Cortex of kidney (tissue), 1 donor: Measurements from ENCODE around the gene AMBN.
"Not testable (repeated sequence)": the region's sequence is repeated elsewhere in the genome, so short reads cannot be mapped to it uniquely, and the experiment has no call there.

Source experiments
- DNase-seq: peaks from one replicate; lab custom pipeline; 2025; lab: John Stamatoyannopoulos, UW

Gene AMBN

DNA sequence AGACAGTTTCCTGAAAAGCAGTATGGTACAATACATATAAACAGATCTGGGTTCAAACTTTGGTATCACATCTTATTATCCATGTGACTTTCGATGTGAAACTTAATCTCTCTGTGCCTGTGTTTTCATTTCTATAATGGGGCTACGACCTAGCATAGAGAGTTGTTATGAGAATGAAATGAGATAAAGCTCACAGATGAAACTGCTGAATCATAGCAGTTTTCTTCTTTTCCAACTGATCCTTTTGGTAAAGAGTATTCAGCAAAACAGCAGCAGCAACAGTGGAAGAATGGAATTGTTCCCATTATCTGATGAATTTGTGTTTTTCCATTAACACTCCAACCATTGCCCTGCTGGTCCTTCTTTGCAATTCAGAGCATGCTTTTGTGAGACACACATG lies 16.3 kb downstream of the AMBN start:
- no peak for DNase-seq

DNA sequence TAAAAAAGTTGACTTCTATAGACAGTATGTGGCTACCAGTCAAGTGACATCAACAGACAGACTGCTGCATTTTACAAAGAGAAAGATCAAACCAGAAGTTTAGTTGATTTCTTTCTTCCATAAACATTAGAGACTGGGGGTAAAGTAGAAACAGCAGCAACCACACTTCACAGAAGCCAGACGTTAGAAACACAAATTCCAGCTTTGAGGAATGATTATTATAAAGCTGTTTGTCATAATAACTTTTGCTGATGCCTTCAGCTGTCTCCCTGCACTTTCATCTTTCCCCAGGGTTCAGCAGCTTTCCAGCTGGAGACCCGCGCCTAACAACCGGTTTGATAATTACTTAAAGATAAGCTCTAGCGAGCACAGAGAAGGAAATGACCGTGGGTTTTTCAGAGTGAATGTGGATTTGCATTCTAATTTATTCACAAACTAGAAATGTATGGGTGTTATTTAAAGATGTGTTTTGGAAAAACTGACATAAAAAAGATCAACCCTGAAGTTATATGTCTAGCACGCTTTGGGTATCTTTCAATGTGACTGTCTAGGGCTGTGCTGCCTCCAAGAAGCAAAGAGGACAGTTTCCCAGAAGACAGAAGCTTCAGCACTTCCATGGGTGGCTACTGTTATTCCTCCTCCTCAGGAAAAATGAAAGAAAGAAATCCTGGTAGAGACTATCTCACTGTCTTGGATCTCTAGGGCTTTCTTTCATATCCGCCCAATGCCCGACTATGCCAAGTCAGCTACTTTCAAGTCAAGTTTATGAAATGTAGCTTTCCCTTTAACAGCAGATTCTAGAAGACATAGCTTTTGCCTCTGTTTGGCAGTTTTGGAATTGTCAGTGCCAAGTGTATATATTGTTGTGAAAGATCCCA lies 21.5 kb downstream of the AMBN start:
- no peak for DNase-seq

DNA sequence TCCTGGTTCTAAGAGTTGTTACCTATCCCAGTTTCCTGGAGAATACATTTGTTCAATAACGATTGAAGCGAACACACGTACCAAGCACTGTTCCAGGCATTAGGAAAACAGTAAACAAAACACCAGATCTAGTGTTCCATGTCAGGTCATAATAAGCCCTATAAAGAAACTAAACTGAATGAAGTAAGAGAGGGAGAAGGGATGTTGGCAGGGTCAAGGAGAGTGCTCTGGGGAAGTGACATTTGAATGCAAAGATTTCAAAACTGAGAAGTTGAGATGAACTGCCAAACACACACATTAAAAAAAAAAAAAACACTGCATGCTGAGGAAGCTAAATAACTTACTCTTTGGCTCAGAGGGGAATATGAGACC lies 22.1 kb downstream of the AMBN start:
- DNase-seq = no peak

DNA sequence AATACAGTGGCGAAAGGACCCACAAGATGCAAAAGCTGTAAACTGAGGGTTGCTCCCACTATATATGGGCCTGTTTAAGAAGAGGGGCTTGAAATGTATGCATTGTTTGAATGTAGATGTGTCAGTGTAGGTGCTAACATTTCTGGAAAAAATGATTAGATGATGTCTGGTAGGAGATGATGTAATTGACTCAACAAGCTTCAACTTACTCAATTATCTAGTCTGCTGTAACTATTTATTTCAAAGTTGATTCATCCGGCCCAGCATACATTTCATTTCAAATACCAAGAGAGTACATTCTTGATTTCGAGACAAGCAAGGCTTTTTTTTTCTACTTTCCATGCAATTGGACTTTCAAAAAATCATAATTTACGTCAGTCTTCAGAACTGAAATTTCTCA lies 27.2 kb downstream of the AMBN start:
- no peak for DNase-seq

DNA sequence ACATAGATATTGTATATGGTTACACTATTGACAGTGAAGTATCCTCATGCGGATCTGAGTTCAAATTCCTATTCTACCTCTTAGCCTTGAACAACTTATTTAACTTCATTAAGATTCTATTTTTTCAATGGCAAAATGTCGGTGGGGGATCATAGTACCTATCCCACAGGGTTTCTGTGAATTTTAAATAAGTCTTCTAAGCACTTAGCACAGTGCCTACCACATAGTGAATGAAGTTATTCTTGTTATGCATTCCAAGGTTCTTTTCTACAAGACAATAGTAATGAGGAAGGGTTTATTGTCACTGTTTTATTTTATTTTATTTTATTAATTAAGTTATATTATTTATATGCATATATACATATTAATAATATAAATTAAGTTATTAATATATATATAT lies 27.7 kb downstream of the AMBN start:
- no peak for DNase-seq

DNA sequence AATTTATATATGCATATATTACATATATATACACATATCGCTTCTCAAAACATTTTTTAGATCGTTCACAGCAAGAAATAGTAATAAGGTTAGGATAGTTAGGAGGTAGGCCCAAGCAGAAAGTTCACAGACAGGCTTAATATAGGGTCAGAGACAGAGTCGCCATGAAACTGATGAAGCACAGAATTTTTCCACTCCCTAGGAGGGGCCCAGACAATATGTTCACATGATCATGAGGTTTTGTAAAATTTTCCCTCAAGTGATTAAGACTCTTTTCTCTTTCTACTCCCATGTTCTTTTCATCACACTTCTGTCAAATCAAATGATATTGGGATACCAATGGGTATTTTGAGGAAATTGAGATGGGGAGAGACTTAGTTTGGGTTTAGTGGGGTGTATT lies 31.3 kb downstream of the AMBN start:
- no peak for DNase-seq

DNA sequence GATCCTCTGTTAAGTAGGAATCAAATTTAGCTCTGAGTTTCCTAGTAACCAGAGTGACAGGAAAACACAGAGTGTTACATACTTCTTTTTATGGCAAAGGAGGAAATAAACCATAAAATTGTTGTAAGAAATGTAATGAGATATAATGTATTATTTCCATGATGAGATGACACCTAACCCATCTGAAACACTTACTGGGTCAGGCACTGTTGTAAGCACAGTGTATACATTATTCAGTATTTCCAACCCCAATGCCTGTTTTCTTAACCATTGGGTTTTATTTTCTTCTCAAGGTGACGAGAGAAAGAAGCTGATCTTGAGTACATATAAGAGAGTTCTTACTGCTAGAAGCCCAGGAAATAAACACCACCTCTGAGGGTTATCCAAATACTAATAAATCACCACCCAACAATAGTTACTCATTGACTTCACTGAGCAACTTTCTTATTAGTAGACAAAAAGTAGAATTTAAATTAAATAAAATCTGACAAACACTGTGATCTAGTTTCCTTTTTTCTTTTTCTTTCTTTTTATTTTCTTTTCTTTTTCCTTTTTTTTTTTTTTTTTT lies 32.3 kb downstream of the AMBN start:
- no peak for DNase-seq

DNA sequence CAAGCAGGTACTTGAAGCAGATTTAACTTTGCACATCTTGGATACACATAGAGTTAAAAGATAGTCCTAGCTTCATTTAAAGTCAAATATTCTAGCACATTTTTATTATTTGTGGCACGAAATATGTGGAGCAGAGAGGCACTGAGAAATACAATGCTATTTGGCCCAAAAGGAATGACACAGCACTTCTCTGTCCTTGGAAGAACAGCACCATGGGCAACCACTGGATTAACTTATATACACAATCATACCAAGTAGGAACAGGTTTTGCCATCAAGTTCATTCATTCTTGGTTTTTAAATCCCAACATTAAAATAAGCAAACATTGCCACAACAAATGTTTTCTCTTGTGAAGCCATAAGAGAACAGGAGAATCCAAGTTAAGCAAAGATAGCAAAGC lies 35.6 kb downstream of the AMBN start:
- no peak for DNase-seq

DNA sequence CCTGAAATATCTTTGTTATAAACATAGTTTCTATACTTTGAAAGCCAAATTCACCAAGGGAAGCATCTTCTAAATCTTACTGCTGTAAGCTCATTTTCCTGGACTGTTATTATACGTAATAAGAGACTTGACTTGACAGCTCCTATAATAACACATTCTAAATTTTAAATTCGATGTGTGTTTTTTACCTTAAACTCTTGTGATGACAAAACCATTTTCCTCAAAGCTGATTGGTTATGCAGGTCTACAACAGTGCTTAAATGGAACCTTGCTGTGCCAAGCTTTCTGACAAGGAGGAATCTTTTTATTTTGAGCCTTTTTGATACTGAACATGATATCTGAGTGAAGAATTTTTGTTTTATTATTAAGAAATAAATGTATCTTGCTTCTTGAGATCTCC lies 36.4 kb downstream of the AMBN start, which contains the start of gene ENAM:
Gene ENAM (plus strand): TSS at position 301 of the 400 bp plus-strand sequence. CDS start 757 bp downstream, outside the sequence.
- no peak for DNase-seq

DNA sequence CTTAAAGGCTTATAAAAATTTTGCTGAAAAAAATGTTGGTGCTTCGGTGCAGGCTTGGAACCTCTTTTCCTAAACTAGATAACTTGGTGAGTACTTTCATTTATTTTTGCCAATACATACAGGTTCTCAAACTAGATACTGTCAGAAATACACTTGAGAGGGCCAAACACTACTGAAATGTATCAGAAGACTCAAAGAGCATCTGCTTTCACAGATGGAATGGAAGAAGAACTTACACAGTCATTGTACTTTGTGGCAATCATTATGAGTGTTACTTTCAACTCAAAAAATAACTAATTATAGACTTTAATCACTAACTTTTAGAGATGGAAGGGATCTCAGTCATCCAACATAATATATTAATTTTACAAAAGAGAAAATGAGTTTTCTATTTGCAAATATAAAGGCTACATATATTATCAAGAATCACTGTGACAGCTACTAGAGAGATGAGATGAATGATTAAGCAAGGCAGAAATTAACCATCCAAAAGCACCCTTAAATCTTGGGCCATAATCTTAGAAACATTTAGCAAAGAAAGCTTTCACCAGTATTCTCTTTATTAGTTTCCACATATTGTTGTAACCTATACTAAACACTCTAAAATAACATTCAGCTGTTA lies 37.5 kb downstream of the AMBN start:
- DNase-seq = no peak

DNA sequence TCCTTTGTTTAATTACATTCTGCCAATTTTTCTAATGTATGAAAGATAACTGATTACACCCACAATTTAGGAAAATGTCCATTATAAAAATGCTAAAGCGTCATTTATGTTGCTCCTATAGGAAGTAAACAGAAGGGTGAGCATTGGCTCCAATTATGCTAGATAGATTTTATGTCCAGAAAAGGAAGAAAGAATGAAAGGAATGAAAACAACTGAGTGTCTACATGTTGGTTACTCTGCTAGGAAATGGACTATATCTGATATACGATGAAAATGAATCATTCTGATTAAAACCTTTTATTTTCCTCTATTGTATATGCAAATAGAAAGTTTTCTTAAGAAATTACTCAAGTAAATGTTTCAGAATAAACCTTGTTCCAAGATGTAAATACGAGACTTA lies 38.1 kb downstream of the AMBN start:
- no peak for DNase-seq

DNA sequence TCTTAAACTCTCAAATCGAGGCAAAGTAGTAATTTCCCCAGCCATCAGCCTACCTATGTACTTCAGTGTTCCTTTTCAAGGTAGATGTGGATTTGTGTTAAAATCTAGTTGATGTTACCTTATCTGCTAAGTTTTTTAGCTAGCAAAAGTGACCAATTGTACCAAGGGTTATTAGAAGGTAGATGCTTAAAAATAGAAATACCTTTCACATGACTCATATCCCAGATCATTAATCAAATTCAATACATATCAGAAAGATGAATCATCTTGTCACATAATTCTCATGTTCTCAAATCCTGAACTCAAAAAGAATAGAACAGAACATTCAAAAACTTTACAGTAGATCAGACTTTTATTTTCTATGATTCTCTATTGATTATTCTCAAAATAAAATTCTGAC lies 40.0 kb downstream of the AMBN start:
- no peak for DNase-seq

DNA sequence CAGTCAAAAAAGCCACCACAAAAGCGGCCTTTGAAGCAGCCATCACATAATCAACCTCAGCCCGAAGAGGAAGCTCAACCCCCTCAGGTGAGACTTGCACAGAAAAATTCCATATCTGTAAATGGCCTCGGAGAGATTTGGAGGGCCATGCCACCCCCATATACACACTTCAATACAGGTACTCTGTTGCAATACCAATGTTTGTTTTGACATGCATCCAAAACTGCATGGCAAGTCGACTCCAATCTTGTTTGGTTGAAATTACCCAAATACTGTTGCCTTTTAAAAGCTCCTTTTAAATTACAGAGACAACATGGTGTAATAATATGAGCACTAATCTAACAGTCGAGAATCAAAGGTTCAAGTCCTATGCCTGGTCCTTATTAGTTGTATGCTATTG lies 42.4 kb downstream of the AMBN start:
- no peak for DNase-seq

DNA sequence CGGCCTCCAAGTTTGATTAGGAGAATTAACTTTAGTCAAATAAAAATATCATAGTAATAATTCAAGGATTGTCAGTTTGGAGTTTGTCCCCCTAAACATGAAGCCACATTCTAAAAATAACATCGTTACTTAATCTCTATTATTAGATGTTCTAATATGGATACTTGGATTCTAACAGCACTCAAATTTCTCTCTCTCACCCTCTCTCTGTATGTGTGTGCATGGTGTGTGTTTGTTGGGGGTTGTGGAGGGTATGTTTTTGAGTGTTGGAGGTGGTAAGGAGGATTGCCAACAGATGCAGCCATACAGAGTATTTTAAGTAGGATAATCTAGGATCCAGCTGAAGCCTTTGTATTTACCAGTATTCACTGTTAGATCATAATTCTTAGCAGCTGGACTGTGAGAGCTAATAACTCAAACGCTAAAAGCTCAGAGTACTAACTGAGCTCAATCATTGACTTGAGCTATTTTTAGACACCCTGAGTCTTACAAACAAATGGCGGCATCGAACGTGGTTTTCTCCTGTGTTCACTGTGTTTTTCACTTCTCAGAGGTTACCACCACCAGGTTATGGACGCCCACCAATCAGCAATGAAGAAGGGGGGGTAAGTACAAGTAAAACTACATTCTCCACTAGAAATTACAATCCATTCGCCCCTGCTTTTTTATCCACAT lies 45.3 kb downstream of the AMBN start:
- DNase-seq = no peak

DNA sequence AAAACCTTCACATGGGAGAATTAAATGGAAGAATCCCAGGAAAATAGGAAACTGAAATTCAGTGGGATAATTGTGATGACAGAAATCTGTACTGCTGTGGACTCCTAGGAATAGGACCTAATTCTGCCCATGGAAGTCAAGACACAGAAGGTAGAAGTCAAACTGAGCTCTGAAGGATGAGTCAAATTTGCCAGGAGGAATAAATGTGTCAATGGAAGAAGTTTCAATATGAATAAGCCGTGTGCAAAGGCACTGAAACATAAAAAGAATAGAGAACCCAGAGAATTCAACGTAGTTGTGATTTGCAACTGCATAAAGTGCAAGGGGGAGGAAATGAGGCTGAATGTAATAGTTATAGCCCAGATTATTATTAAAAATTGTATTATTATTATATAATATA lies 48.1 kb downstream of the AMBN start:
- DNase-seq = no peak

DNA sequence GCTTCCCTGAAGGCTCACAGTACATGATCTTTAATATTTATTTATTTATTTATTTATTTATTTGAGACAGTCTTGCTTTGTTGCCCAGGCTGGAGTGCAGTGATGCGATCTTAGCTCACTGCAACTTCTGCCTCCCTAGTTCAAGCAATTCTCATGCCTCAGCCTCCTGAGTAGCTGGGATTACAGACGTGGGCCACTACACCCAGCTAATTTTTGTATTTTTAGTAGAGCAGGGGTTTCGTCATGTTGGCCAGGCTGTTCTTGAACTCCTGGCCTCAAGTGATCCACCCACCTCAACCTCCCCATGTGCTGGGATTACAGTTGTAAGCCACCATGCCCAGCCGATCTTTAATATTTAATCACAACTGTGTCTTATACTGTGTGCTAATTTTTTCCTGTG lies 58.7 kb downstream of the AMBN start:
- DNase-seq = not testable (repeated sequence)

DNA sequence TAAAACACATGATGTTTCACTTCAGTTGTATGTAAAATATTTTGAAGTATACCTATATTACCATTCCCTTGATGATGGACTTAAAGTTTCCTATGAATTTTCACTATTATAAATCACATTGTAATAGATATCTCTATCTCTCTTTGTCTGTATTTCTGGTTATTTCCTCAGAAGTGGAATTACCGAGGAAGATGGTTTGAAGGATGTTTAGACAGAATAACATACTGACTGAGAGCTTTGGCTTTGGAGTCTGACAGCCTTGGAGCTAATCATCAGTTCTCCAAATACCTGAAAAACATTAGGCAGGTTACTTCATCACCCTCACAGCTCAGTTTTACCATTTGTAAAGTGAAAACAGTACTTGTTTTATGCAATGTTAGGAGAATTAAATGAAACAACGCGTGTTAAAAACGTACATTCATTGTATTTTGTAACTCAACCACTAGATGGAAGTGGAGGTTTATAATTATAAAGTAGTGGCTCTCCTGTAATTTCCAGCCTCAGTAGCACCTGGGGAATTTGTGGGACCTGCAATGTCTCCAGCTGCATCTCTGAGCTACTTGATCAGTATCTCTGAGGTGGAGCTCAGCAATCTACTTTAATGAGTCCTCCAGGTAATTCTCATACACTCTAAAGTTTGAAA lies 59.9 kb downstream of the AMBN start:
- no peak for DNase-seq

DNA sequence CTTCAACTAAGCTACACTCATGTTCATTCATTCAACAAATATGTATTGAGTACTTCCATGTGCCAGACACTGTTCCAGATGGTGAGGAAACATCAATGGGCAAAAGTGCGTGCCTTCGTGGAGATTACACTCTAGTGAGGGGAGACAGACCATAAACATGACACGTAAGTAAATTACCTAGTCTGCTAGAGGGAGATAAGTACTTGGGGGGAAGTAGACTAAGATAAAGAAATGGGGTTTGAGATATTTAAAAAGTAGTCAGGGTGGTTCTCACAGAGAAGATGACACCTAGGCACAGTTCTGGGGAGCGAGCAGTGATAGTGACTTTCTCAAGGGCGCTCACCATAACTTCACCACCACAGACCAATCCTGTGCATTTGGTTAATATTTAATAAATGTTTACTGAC lies 62.6 kb downstream of the AMBN start:
- no peak for DNase-seq
